NB4 (cell line): ENCODE results near the gene NRCAM.

Experiments
- MYC ChIP-seq: IDR thresholded peaks from 2 replicates; pipeline ENCODE4 v1.6.1; 2011; ENCODE audit warnings: low read depth, low read length
- POLR2A ChIP-seq: IDR thresholded peaks from 2 replicates; pipeline ENCODE4 v1.6.1; 2011; ENCODE audit warnings: mild to moderate bottlenecking; ENCODE audit not compliant: insufficient read length; ENCODE audit errors: extremely low read depth
- TF ChIP-seq, protein P1 (sequence below): IDR thresholded peaks from one replicate; pipeline ENCODE4 v1.5.1; 2012; ENCODE audit warnings: low read depth, low read length

DNA sequence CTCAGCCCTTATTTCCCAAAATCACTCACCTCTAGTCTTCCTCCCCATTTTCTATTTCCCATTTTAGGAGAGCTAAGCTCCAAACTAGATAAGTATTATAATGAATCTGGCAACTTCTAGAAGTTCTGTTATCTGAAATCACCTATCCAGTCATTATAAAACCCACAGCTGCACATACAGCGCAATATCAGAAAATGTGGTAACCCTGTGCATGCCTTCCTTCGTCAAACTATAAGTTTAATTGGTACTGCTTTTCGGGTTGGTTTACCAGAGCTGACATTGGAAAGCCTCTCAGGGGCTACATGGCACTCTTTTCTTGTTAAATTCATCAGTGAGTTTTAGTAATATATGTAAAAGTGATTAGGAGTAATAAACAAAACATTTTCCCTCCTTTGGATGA is 327.7 kb downstream of the NRCAM start:
- TF ChIP-seq, protein P1, sequence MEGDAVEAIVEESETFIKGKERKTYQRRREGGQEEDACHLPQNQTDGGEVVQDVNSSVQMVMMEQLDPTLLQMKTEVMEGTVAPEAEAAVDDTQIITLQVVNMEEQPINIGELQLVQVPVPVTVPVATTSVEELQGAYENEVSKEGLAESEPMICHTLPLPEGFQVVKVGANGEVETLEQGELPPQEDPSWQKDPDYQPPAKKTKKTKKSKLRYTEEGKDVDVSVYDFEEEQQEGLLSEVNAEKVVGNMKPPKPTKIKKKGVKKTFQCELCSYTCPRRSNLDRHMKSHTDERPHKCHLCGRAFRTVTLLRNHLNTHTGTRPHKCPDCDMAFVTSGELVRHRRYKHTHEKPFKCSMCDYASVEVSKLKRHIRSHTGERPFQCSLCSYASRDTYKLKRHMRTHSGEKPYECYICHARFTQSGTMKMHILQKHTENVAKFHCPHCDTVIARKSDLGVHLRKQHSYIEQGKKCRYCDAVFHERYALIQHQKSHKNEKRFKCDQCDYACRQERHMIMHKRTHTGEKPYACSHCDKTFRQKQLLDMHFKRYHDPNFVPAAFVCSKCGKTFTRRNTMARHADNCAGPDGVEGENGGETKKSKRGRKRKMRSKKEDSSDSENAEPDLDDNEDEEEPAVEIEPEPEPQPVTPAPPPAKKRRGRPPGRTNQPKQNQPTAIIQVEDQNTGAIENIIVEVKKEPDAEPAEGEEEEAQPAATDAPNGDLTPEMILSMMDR, result no peak
- TF ChIP-seq MYC (no peak), POLR2A (no peak)
